ENCODE measurements around the gene TASP1.

The TASP1 gene

DNA sequence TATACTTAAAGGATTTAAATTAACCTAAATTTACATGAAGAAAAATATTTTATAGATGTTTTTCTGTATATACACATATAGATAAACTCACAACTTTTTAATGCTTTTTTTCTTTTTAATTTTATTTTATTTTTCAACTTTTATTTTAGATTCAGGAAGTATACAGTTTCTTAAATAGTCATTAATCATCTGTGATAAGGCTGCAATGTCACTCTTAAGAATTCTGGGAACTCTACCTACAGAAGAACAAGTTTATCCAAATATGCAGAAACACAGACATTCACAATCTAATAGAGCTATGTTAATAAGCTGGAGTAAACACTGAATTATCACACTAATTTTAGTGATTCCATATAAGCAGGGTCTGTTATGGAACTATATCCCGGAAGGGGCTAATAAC is 181.2 kb downstream of the TASP1 start:
- no peak for DNase-seq (ENCODE audit: extremely low read depth, low read depth)
- TF ChIP-seq CTCF (IDR thresholded peaks at IDR 0.05; ENCODE audit: low read depth, low read length, missing control alignments): no peak
- no peak overlapping the region for H3K4me3 ChIP-seq (replicated peaks; ENCODE audit: low read depth, low read length)

- DNase-seq (ENCODE audit: extremely low read depth, low read depth): no peak
- no peak for TF ChIP-seq CTCF (IDR thresholded peaks at IDR 0.05; ENCODE audit: low read depth, low read length, missing control alignments)
- no peak overlapping the region for H3K4me3 ChIP-seq (replicated peaks; ENCODE audit: low read depth, low read length)
Observed at GRCh38 chr20:13455713-13456112, 183.0 kb downstream of the TASP1 start.

- DNase-seq (ENCODE audit: extremely low read depth, low read depth): no peak
- TF ChIP-seq CTCF (IDR thresholded peaks at IDR 0.05; ENCODE audit: low read depth, low read length, missing control alignments): no peak
- H3K4me3 ChIP-seq (replicated peaks; ENCODE audit: low read depth, low read length): no peak overlapping the region
Observed at GRCh38 chr20:13453367-13453766, 185.4 kb downstream of the TASP1 start.

- no peak for DNase-seq (ENCODE audit: extremely low read depth, low read depth)
- no peak for TF ChIP-seq CTCF (IDR thresholded peaks at IDR 0.05; ENCODE audit: low read depth, low read length, missing control alignments)
- no peak overlapping the region for H3K4me3 ChIP-seq (replicated peaks; ENCODE audit: low read depth, low read length)
Observed at GRCh38 chr20:13452470-13453124, 186.1 kb downstream of the TASP1 start.

GRCh38 chr20:13449868-13450434 is 188.8 kb downstream of the TASP1 start:
- no peak for DNase-seq (ENCODE audit: extremely low read depth, low read depth)
- TF ChIP-seq CTCF (IDR thresholded peaks at IDR 0.05; ENCODE audit: low read depth, low read length, missing control alignments): no peak
- no peak overlapping the region for H3K4me3 ChIP-seq (replicated peaks; ENCODE audit: low read depth, low read length)

- TF ChIP-seq CTCF (IDR thresholded peaks at IDR 0.05; ENCODE audit: low read depth, low read length, missing control alignments): no peak
Observed at GRCh38 chr20:13447385-13448180, 191.1 kb downstream of the TASP1 start.

More at GRCh38 chr20:13447385-13448180, 191.1 kb downstream of the TASP1 start:
- H3K4me3 ChIP-seq (replicated peaks; ENCODE audit: low read depth, low read length): no peak overlapping the region
- DNase-seq (ENCODE audit: extremely low read depth, low read depth): no peak
